GOT3 (cell line): ENCODE data around the gene PC.

Experiments used
- DNase-seq: peaks from one replicate; lab custom pipeline; 2025; ENCODE audit warnings: mixed read lengths; lab: John Stamatoyannopoulos, UW

The PC gene

DNA sequence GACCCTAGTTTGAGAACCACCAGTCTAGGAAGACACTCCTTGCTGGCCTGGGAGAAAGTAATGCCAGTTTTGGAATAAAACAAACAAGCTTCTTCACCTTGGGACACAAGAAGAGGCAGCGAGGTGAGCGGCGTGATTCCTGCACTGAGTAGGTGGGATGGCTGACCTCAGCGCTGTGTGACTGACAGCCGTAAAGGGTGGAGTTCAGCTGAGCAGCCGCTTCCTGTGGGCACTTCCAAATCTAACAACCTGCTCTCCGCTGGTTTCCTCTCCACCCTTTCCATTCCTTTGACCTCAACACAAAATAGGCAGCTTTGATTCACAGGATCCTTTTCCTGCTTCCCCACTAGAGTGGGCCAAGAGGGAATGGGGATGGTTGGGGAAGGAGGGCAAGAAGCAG is 45.8 kb downstream of the PC start:
- no peak for DNase-seq

DNA sequence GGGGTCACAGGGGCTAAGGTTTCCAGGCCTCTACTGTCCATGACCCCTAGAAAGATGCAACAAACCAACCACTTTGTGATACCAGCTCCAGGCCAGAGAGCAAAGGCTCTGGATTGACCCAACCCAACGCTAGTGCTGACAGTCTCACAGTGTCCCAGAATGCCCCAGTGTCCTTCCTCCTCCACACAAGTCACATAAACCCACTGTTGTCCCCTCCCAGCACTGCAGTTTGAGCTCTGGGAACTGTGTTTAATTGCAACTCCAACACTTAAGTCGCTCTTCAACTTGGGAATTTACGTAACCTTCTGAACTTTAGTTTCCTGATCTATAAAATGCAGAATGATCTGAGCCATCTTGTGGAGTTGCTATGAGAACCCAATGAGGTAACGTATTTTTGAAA is 47.5 kb downstream of the PC start:
- DNase-seq = no peak

GRCh38 chr11:66910016-66910415 is 48.2 kb downstream of the PC start:
- no peak for DNase-seq

DNA sequence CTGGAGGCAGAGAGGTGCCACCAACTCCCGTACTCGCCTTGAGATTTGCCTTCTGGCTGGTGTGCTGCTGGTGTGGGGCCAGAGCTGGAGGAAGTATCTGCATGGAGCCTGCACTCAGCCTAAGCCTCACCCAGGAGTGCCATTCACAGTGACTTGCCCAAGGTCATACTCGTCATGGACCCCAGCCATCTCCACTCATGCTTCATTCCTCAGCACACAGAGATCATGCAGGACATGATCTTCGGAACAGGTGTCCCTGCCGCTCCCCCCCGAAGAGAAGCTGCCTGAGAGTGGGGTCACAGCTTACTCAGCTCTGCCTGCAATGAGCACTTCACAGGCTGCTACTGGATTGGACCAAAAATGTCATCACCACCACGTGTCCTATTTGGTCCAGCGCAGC is 49.0 kb downstream of the PC start:
- DNase-seq = no peak

DNA sequence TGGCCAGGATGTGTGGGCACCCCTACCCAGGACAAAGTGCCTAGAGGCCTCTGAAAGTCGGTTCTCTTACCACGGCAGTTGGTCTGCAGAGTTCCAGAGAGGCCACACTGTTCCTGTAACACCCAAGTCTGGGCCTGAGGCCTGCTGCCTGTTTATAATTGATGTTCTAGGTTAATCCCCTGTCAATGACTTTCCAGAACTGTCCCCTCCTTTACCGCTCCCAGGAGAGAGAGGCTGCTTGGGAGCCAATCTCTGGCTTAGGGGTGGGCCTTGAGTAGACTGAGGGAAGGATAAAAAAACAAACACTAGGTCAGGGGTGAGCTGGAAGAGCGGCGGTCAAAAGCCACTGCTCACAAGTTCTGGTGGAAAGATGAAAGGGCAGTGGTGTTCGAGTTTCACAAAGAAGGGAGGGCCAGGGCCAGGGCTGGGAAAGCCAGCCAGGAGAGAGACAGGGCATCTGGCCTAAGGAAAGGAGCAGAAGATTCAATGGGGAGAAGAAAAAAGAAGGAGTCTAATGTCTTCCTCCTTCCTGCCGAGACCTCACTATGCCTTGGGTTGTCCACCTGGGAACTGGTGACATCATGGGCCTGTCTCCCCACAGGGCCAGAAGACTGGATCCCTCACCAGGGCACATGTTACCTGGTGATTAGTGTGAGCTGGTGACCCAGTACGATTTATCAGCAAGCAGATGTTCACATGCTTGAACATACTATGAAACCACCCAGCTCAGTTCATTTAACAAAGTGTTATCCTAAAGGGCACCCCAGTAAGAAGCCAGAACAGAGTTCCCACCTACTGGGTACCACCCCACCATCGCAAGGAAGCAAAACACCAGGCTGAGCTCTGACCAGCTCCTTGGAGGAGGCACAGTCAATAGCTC is 50.2 kb downstream of the PC start:
- no peak for DNase-seq

- DNase-seq = no peak
Measured at GRCh38 chr11:66906061-66906733, 52.0 kb downstream of the PC start.

GRCh38 chr11:66905631-66906030 is 52.6 kb downstream of the PC start:
- DNase-seq = no peak

- no peak for DNase-seq
Measured at GRCh38 chr11:66904981-66905521, 53.1 kb downstream of the PC start.

GRCh38 chr11:66904561-66904960 is 53.6 kb downstream of the PC start:
- no peak for DNase-seq

DNA sequence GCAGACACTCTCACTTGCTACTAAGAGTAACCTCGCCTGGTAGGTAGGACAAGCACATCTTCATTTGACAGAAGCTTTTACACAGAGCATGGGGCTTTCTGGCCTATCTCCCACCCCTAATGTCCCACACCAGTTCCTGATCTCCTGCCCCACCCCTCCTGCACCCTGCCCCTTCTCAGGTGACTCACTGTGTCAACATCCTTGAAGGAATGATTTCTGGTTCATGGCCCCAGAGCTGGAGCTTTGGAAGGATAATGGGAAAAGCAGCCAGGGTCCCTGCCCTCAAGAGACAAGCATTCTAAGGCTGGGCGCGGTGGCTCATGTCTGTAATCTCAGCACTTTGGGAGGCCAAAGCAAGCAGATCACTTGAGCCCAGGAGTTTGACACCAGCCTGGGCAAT is 54.1 kb downstream of the PC start:
- no peak for DNase-seq

DNA sequence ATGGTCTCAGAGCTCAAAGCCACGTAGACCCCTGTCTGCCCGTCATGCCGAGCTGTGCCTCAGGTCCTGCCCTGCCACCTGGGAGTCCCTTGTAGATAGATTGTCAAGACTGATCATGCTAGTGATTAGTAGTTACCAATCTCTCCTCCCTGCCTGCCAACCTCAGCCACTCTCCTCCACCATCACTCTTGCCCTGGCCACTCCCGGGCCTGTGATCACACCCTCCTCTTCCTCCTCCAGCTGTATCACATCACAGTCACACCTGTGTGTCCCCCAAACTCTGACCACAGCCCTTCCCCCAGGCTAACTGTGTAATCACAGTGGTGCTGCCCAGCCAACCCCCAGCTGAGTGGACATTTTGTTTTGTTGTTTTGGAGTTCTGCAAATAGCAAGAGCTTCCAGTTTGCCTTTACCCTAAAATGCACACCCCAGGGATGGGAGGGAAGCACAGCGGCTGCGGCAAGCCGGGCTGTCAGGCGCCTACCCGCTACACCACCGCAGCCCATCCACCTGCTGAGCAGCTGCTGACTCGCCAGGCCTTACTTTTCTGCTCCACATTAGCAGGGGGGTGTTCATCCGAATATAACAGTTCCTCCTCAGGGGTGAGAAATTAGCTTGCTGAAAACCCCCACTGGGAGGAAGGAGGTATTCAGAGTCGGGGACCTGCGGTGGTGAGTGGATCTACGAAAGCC is 55.6 kb downstream of the PC start:
- DNase-seq = no peak

DNA sequence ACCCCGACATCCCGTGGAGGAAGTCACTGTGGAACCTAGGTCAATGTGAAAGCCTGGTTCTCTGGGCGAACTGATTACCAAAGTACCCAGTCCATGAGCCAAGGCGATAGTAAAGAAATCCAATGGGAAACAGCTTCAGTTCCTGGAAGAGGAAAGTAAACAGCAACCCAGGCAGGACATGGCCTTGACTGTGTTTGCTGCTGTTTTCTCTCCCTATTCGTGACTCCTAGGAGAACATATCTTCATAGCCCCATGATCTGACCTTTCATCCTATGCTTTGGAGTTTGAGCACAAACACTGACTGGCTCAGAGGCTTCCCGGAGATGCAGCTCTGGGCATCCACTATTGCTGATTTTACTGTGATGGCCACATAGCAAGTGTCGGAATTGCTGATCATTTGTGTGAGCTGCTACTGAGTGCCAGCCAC is 56.2 kb downstream of the PC start:
- no peak for DNase-seq

GRCh38 chr11:66894141-66894540 is 64.0 kb downstream of the PC start:
- no peak for DNase-seq

- DNase-seq = no peak
Measured at GRCh38 chr11:66892911-66893310, 65.3 kb downstream of the PC start.

GRCh38 chr11:66891851-66892660 is 66.1 kb downstream of the PC start:
- no peak for DNase-seq

GRCh38 chr11:66889960-66890359 is 68.2 kb downstream of the PC start:
- DNase-seq = no peak

- no peak for DNase-seq
Measured at GRCh38 chr11:66888282-66888681, 69.9 kb downstream of the PC start.

DNA sequence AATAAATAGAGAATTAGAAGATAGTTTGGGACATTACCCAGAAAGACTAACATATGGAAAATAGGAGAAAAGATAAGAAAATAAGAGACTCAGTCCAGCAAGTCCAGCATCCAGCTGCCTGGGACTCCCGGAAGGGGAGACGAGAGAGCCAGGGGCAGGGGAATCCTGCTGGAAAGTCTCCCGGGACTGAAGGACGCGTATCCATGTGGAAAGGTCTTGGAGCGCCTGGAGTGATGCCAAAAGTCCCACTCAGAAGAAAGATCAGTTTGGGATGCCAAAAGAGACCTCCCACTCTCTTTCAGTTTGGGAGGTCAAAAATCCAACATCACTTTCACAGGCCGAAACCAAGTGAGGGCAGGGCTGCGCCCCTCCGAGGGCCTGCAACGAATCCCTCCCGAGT is 70.7 kb downstream of the PC start:
- DNase-seq = no peak

DNA sequence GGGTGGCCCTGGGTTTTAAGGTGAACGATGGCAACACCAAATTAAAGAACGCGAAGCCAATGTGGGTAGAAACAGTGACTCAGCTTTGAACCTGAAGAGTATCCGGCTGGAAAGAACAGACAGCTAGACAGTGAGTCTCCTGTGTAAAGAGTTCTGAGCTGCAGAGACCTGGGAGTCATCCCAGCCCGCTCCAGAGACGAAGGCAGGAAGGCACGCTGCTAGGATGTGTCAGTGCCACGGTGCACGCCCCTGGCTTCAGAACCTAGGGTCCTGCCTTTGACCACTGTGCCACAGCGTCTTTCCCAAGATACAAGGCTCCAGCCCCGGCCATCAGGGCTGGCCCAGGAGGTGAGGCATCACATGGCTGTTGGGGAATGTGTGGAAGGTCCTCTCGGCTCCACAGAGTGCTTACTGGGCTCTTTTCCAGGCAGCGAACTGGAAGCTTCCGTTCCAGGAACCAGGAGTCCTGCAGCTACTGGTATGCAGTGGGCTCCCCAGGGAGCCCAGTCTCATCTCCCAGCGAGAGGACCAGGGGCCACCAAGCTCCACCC is 71.4 kb downstream of the PC start:
- no peak for DNase-seq

GRCh38 chr11:66885950-66886440 is 72.2 kb downstream of the PC start:
- DNase-seq = no peak

- DNase-seq = no peak
Measured at GRCh38 chr11:66885469-66885868, 72.7 kb downstream of the PC start.
